NCI-H1694 treated with DMSO at 0.1 percent for 48 hours (cell line): Measurements from ENCODE around the gene TTC1.
"Not testable (repeated sequence)": the region's sequence is repeated elsewhere in the genome, so short reads cannot be mapped to it uniquely, and the experiment has no call there.

Experiments used
- DNase-seq: peaks from one replicate; lab custom pipeline; 2025; lab: John Stamatoyannopoulos, UW

The TTC1 gene

GRCh38 chr5:160042671-160043070 lies 33.7 kb downstream of the TTC1 start:
- no peak for DNase-seq

GRCh38 chr5:160044391-160044804 lies 35.5 kb downstream of the TTC1 start:
- DNase-seq: no peak

DNA sequence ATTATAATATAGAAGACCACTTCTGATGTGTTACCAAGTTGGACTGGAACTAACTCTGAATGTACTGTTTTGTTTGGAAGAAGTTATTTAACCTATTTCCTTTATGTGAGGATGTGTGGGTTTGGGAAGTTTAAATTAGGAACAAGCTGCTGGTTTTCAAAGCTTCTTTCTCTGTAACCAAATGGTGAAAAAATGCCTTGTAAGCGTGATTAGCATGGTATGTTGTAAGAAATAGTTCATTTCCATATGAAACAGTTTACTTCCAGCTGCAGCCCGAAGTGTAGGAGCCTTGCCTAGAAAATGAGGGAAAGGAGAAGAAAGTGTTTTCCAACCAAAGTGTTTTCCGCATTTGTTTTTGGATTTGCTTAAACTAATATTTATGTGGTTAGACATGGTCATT lies 36.0 kb downstream of the TTC1 start:
- DNase-seq: no peak

GRCh38 chr5:160047423-160047822 lies 38.5 kb downstream of the TTC1 start:
- DNase-seq: no peak

DNA sequence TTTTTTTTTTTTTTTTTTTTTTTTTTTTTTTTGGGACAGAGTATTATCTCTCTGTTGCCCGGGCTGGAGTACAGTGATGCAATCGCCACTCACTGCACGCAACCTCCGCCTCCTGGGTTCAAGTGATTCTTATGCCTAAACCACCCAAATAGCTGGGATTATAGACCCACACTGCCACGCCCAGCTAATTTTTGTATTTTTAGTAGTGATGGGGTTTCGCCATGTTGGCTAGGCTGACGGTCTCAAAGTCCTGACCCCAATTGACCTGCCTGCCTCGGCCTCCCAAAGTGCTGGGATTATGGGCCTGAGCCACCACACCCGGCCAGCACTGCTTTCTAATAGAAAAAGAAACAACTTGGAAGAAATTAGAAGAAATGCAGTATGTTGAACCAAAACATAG lies 39.2 kb downstream of the TTC1 start:
- DNase-seq: no peak

DNA sequence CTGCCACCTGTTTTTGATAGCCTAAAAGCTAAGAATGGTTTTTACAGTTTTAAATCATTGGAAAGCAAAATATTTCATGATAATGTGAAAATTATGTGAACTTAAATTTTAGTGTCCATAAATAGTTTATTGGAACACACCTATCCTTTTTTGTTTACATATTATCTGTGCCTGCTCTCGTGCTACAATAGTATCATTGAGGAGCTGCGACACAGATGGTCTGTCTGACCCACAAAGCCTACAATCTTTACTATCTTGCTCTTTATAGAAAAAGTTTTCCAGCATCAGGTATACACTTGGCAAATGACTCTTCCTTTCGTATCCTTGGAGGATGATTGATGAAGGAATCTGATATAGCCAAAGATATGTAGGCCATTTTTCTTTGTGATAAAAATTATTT lies 40.2 kb downstream of the TTC1 start:
- no peak for DNase-seq

GRCh38 chr5:160054047-160054446 lies 45.1 kb downstream of the TTC1 start:
- no peak for DNase-seq

DNA sequence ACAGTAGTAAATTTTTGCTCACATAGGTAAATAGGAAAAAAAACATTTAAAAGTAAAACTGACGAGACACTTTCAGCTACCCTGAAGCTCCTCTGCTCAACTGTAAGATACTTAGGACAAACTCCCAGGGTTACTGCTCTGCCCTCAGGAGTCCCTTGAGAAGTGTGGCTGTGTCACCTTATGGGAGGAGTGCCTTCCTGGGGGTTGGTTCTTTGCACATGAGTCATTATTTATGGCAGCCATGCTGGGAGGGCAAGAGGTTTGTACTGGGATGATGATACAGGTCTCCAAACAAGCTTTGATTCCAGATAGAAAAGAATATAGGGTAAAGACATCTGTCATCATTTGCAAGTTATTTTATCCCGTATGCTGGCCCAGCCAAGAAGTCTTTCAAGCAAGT lies 45.9 kb downstream of the TTC1 start:
- no peak for DNase-seq

DNA sequence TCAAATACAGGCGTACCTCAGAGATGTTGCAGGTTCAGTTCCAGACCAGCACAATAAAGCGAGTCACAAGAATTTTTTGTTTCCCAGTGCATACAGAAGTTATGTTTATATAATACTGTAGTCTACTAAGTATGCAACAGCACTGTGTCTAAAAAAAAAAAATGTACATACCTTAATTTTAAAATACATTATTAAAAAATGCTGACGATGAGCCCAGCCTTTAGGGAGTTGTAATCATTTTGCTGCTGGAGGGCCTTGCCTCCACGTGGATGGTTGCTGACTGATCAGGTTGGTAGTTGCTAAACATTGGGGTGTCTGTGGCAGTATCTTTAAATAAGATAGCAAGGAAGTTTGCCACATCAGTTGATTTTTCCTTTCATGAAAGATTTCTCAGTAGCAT lies 48.3 kb downstream of the TTC1 start:
- DNase-seq: no peak

DNA sequence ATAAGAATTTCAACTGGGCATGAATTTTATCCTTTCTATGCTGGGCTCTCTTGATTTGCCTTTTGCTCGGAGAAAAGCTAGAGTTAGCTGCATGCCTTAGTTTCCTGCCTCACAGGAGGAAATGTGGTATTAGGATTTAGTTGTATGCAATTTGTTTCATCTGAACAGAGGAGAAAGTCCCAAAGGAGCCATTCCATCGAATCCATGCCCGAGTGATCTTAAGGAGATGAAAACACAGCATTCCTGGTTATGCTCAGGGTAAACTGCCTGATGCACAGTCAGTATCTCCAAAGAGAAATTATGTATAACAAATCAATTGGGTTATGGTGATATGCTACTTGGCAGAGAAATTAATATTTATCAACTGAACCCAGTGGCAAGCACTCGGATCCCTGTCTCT lies 51.1 kb downstream of the TTC1 start:
- no peak for DNase-seq

GRCh38 chr5:160061770-160062169 lies 52.8 kb downstream of the TTC1 start:
- DNase-seq: no peak

GRCh38 chr5:160064417-160064810 lies 55.5 kb downstream of the TTC1 start:
- DNase-seq: no peak

DNA sequence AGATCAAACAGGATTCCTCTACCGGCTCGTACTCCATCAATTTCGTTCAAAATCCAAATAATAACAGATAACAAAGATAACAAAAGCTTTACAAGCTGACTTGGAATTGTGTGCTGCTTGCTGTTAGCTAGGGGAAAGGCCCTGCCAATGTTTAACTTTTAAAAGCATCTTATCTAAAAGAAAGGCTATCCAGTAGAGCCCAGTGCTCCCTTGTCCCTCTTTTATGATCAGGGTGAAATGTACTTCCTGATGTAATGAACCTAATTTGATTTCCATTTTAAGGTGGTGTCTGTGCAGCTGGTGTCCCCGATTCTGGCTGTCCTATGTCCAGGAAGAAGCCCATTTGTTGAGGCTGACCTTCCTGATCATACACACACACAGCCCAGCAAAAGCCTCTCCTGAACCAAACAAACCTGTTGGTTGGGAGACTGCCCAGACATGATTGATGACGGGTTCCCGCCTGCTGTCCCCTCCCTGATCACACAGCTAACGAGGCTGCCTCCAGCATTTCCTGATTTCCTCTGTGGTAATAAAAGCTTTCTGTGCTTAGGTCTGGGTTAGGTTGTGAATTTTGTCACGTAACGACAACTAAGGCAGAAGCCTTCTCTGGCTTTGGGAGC lies 56.2 kb downstream of the TTC1 start:
- DNase-seq: no peak

GRCh38 chr5:160069120-160069519 lies 60.2 kb downstream of the TTC1 start:
- DNase-seq: not testable (repeated sequence)

DNA sequence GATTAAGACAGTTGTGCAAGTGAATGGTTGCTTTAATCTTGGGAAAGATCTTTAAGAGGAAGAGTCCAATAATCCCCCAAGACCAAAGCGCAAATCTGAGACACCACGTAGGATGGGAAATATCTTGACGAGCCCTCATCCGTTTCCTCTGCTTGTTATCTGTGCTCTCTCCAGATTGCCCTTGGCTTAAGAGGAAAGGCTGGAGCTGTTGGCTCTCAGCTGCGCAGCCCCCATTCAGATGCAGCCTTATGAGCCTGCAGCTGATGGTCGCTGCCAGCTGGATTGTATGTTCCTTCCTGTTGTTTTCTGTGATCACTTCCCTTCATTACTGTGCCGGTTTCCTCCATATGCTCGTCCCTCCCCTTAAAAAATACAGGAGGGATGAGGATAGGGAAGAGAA lies 62.6 kb downstream of the TTC1 start:
- DNase-seq: no peak

DNA sequence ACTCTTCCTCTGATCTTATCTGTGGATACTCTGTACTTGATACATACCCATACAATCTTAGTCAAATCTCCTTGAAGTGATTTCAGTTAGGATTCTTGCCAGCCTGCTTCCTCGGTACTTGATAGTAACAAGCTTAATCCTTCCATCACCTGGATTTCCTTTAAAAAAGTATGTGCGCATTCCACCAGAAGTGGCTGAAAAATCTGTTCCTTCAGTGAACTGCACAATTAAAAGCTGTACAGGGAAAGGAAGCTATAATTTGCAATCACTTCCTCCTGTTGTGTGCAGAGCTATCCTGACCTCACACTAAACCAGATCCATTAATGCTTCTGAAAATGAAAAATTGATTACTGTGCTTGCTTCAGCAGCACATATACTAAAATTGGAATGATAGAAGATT lies 63.0 kb downstream of the TTC1 start:
- DNase-seq: no peak

- DNase-seq: no peak
Observed at GRCh38 chr5:160075073-160075472, 66.1 kb downstream of the TTC1 start.

- no peak for DNase-seq
Observed at GRCh38 chr5:160076997-160077396, 68.1 kb downstream of the TTC1 start.

DNA sequence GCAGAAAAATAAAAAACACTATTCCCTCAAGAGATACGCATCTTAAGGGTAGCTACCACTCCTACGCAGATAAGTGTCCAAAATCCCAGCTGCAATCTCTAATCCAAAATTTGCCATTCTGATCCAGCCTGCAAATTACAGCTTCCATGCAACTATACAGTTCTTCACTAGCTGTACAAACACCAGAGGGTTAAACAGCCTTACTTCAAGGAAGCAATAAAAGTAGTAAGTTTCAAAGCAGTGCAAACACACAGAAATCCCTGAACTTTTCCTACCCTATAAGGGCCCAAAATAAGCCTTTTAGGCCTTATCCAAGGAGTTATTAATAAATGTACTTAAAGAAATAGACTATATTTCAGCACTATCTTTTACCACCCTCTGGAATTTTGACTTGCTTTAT lies 70.8 kb downstream of the TTC1 start:
- no peak for DNase-seq

DNA sequence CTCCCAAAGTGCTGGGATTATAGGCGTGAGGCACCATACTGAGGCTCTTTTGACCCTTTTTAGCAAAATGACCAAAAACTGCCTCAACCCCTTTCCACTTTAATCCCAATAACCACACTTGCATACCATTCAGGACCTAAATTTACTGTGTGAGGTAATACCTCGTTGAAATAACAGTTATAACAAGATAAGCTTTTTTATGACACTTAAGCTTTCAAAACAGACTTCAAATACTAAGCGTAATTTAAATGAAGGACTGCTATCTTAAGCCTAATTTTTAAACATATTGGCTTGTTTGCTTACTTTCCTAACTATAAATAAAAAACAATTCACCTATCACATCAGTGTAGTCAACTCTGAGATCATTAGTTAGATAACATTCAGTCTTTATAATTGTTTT lies 72.6 kb downstream of the TTC1 start:
- DNase-seq: no peak

DNA sequence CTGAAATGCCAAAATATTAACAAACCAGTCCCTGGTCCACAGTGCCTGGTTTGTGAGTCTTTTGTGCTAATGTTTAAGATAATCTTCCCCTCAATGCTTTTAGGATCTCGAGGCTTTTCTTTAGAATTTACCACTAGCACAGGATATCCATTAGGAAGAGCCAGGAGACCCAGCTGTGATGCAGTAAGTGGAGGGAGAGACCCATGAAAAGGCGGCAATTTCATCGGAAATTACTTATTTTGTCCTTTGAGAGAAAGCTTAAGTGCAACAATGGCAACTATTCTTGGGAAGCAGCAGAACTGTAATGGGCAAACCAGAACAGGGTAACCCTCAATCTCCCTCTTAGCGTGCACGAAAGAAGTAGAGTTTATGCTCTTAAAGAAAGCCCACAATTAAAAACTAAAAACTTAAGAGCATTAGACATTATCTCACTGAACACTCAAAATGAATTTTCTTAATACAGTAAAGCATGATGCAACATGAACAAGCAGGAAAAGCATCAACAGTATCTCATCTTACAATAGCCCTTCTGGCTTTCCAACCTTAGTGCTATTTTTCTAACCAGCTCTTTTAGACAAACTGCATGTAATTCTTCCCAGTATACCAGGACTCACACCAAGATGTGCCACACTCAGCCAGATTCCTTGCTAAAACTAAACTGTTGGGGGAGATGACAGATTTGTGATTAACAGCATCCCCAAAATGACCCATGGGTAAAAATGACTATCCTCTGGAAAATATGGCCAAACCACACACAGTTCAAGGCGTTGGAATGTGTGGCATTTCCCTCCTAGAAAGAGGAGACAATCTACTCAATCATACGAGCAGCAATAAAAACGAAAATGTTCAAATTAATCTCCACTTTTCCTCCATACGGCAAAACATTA lies 73.9 kb downstream of the TTC1 start:
- no peak for DNase-seq

- no peak for DNase-seq
Observed at GRCh38 chr5:160083501-160083900, 74.6 kb downstream of the TTC1 start.

DNA sequence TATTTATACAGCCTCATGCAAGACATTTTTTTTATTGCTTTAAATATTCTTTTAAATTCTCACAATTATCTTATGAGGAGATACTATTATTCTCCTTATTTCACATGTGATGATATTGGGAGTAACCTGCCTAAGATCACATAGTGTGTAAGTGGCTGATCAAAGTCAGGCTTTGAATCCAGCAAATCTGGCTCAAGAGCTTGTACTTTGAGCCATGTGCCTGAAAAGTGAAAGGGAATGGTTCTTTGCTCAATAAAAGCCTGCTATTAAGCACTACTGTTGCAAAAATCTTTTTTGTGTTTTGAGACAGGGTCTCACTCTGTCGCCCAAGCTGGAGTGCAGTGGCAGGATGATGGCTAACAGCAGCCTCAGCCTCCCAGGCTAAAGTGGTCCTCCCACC lies 75.2 kb downstream of the TTC1 start:
- DNase-seq: no peak

- no peak for DNase-seq
Observed at GRCh38 chr5:160087199-160087598, 78.3 kb downstream of the TTC1 start.
